Keratinocyte (primary cell): ENCODE measurements around the gene RFPL4A. TPM values are rescaled to one million over a fixed set of nuclear protein-coding genes. Genes with fewer than 3 reads are reported as not detected.
"Not testable (repeated sequence)": the region's sequence is repeated elsewhere in the genome, so short reads cannot be mapped to it uniquely, and the experiment has no call there.

Experiments
- DNase-seq: peaks from one replicate; pipeline ENCODE4 v3.0.0-alpha.2; 2011; ENCODE audit warnings: low read depth, missing footprints, low spot score
- FAIRE-seq: peaks from 2 replicates; lab custom pipeline; 2011; peaks lifted over from hg19 to GRCh38; lab: Jason Lieb, UNC
- H2AFZ ChIP-seq: 2 replicates; pipeline ENCODE4 v1.6.0; 2012; ENCODE audit warnings: low read length, control low read depth, inconsistent platforms; ENCODE audit not compliant: control insufficient read depth
- H3K27ac ChIP-seq: 2 replicates; pipeline ENCODE4 v1.5.1; 2011; ENCODE audit warnings: low read length; ENCODE audit not compliant: control insufficient read depth, insufficient read depth
- H3K27me3 ChIP-seq: 3 replicates; pipeline ENCODE4 v1.6.0; 2011; ENCODE audit warnings: low read length; ENCODE audit not compliant: control insufficient read depth, insufficient read depth; ENCODE audit errors: extremely low read depth
- H3K36me3 ChIP-seq, 2 experiments: 2 replicates in 1 of 2; 3 replicates in 1 of 2; pipeline ENCODE4 v1.5.1; 2011; ENCODE audit warnings: low read length in 2 of 2, mild to moderate bottlenecking in 1 of 2; ENCODE audit not compliant: control insufficient read depth in 2 of 2, insufficient read depth in 2 of 2; ENCODE audit errors: extremely low read depth in 1 of 2
- H3K4me1 ChIP-seq: 3 replicates; pipeline ENCODE4 v1.5.1; 2011; ENCODE audit warnings: low read length; ENCODE audit not compliant: control insufficient read depth, insufficient read depth; ENCODE audit errors: extremely low read depth
- H3K4me2 ChIP-seq: 3 replicates; pipeline ENCODE4 v1.6.0; 2011; ENCODE audit warnings: low read depth, low read length; ENCODE audit not compliant: control insufficient read depth, insufficient read depth; ENCODE audit errors: extremely low read depth
- H3K4me3 ChIP-seq, 3 experiments: fragments of 200-600 bp in 1 of 3; sonication (generic) in 1 of 3; 2 replicates in 2 of 3; 3 replicates in 1 of 3; pipeline ENCODE4 v1.5.1; 2011 to 2016; ENCODE audit warnings: low read length in 3 of 3, mild to moderate bottlenecking in 3 of 3, control low read depth in 2 of 3, inconsistent platforms in 1 of 3, low read depth in 1 of 3, mixed read lengths in 1 of 3, mixed run types in 1 of 3, moderate library complexity in 1 of 3; ENCODE audit not compliant: control insufficient read depth in 2 of 3, insufficient read depth in 2 of 3; ENCODE audit errors: extremely low read depth in 1 of 3
- H3K79me2 ChIP-seq: 2 replicates; pipeline ENCODE4 v1.6.0; 2012; ENCODE audit warnings: low read length; ENCODE audit not compliant: control insufficient read depth, insufficient read depth
- H3K9ac ChIP-seq: 3 replicates; pipeline ENCODE4 v1.6.0; 2011; ENCODE audit warnings: low read length; ENCODE audit not compliant: control insufficient read depth, insufficient read depth; ENCODE audit errors: extremely low read depth
- H3K9me1 ChIP-seq: 3 replicates; pipeline ENCODE4 v1.6.0; 2011; ENCODE audit warnings: low read length; ENCODE audit not compliant: control insufficient read depth, insufficient read depth; ENCODE audit errors: extremely low read depth
- H3K9me3 ChIP-seq: 2 replicates; pipeline ENCODE4 v1.5.1; 2012; ENCODE audit warnings: low read depth, low read length; ENCODE audit not compliant: control insufficient read depth
- H4K20me1 ChIP-seq: 3 replicates; pipeline ENCODE4 v1.6.0; 2011; ENCODE audit warnings: low read length; ENCODE audit not compliant: control insufficient read depth, insufficient read depth; ENCODE audit errors: extremely low read depth
- EZH2 ChIP-seq: IDR thresholded peaks from one replicate; pipeline ENCODE4 v1.6.1; 2012; ENCODE audit warnings: inconsistent platforms, mild to moderate bottlenecking, low read length, moderate library complexity
- dilution Hi-C: fragments of 300-500 bp; cut with MboI; formaldehyde crosslinking; loops from one replicate; pipeline ENCODE4 v1.7.0; 2020; ENCODE audit warnings: low sequenced_read_pairs; ENCODE audit not compliant: extremely low pct_ligation_motif_present
- polyA plus RNA-seq, 5 experiments: library from polyadenylated mRNA; depleted of rRNA in 3 of 5; stranded (reverse) in 3 of 5; stranded (forward) in 1 of 5; unstranded in 1 of 5; fragments of >200 nt; gene quantifications; 1 replicate in 1 of 5; 2 replicates in 3 of 5; 3 replicates in 1 of 5; pipeline versions ENCODE4 v1.2.1 to v1.2.3, GENCODE V29; 2011 to 2012; ENCODE audit warnings: missing spikeins in 2 of 5, low read depth in 1 of 5, low replicate concordance in 1 of 5
- TF ChIP-seq, protein P1 (sequence below), 3 experiments: IDR thresholded peaks in 1 of 3; conservative IDR thresholded peaks in 1 of 3; optimal IDR thresholded peaks in 1 of 3; 2 replicates in 2 of 3; 3 replicates in 1 of 3; pipeline versions ENCODE3 to v1.5.1; 2011; ENCODE audit warnings: low read length in 3 of 3, mild to moderate bottlenecking in 3 of 3, moderate library complexity in 2 of 3, control low read depth in 1 of 3, inconsistent platforms in 1 of 3; ENCODE audit not compliant: insufficient read depth in 2 of 3; ENCODE audit errors: extremely low read depth in 1 of 3

RFPL4A gene
- polyA plus RNA-seq, 1 donor (not counting 4 experiments of a cell fraction or from before 2014, with no cell fraction given) = not detected

DNA sequence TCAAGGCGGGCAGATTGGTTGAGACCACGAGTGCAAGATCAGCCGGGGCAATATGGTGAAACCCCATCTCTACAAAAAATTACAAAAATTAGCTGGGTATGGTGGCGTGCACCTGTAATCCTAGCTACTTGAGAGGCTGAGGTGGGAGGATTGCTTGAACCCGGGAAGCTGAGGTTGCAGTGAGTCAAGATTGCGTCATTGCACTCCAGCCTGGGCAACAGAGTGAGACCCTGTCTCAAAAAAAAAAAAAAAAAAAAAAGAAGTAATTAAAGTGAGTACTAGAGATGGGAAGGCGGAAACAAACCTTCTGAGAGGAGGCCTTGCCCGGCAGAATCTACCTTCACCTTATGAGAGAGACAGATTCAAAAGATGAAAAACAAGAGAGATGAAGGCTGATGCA lies 35.4 kb upstream of the RFPL4A start:
- no peaks in the 10 kb centered on the region for H3K27me3 ChIP-seq
- H3K4me3 ChIP-seq = no peak overlapping the region
- no peak for DNase-seq
- H3K4me2 ChIP-seq = no peak overlapping the region
- dilution Hi-C loops = no loop called here
- no peaks in the 10 kb centered on the region for H3K4me1 ChIP-seq
- no peak overlapping the region for H2AFZ ChIP-seq
- no peak overlapping the region for H3K9ac ChIP-seq
- H3K9me3 ChIP-seq = no peaks in the 10 kb centered on the region
- FAIRE-seq = no peak
- no peaks in the 10 kb centered on the region for H4K20me1 ChIP-seq
- no peak overlapping the region for H3K27ac ChIP-seq
- TF ChIP-seq, protein P1, sequence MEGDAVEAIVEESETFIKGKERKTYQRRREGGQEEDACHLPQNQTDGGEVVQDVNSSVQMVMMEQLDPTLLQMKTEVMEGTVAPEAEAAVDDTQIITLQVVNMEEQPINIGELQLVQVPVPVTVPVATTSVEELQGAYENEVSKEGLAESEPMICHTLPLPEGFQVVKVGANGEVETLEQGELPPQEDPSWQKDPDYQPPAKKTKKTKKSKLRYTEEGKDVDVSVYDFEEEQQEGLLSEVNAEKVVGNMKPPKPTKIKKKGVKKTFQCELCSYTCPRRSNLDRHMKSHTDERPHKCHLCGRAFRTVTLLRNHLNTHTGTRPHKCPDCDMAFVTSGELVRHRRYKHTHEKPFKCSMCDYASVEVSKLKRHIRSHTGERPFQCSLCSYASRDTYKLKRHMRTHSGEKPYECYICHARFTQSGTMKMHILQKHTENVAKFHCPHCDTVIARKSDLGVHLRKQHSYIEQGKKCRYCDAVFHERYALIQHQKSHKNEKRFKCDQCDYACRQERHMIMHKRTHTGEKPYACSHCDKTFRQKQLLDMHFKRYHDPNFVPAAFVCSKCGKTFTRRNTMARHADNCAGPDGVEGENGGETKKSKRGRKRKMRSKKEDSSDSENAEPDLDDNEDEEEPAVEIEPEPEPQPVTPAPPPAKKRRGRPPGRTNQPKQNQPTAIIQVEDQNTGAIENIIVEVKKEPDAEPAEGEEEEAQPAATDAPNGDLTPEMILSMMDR (optimal IDR thresholded peaks at IDR 0.05 in 1 of 3, IDR thresholded peaks at IDR 0.05 in 1 of 3, conservative IDR thresholded peaks at IDR 0.05 in 1 of 3; ENCODE audit: extremely low read depth in 1 of 3, insufficient read depth in 2 of 3, low read length in 3 of 3) = no peak
- TF ChIP-seq EZH2 = no peak
- H3K36me3 ChIP-seq = no peaks in the 10 kb centered on the region
- H3K79me2 ChIP-seq = no peaks in the 10 kb centered on the region
- H3K9me1 ChIP-seq = no peaks in the 10 kb centered on the region

DNA sequence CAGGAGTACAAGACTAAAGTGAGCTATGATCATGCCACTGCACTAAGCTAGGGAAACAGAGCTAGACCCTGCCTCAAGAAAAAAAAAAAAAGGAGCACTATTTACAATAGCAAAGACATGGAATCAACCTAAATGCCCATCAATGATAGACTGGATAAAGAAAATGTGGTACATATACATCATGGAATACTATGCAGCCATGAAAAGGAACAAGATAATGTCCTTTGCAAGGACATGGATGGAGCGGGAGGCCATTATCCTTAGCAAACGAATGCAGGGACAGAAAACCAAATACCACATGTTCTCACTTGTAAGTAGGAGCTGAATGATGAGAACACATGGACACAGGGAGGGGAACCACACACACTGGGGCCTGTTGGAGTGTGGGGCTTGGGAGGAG lies 28.5 kb upstream of the RFPL4A start:
- FAIRE-seq, H3K9me1 ChIP-seq, H2AFZ ChIP-seq, H3K4me1 ChIP-seq, dilution Hi-C loops, H3K4me2 ChIP-seq, H3K27ac ChIP-seq, H4K20me1 ChIP-seq, DNase-seq, H3K79me2 ChIP-seq, H3K36me3 ChIP-seq, H3K27me3 ChIP-seq, H3K4me3 ChIP-seq, H3K9me3 ChIP-seq, H3K9ac ChIP-seq: not testable (repeated sequence)

DNA sequence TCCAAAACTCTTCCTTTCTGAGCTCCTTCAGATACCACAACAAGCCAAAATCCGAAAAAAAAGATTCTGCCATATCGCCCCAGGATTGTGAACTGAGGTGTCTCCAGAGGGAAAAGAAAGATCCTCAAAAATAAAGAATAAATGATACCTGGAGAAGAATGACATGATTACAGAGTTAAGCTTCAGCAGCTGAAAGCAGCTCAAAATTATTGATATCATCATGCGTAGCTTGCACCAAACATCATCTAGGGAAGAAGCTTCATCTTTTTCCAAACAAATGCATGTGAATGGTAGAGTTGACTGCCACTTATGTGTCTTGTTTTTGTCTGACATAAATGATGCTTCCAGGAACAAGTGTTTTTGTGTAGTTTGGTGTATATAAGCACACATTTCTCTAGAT lies 20.6 kb upstream of the RFPL4A start, which contains the start of gene NLRP9:
NLRP9 (minus strand) TSS at position 101 of the 400 bp plus-strand sequence; CDS start at position 73, 28 bp downstream.
- no peaks in the 10 kb centered on the region for H3K9me3 ChIP-seq
- FAIRE-seq (no peak), DNase-seq (no peak)
- H3K4me2 ChIP-seq = no peak within 1 kb of the TSS
- no peaks in the 10 kb centered on the region for H3K36me3 ChIP-seq
- H3K79me2 ChIP-seq = no peaks in the 10 kb centered on the region
- no peaks in the 10 kb centered on the region for H3K9me1 ChIP-seq
- TF ChIP-seq, protein P1 (optimal IDR thresholded peaks at IDR 0.05 in 1 of 3, IDR thresholded peaks at IDR 0.05 in 1 of 3, conservative IDR thresholded peaks at IDR 0.05 in 1 of 3; ENCODE audit: extremely low read depth in 1 of 3, insufficient read depth in 2 of 3, low read length in 3 of 3) = no peak
- TF ChIP-seq EZH2 = no peak
- no peaks in the 10 kb centered on the region for H4K20me1 ChIP-seq
- H2AFZ ChIP-seq = no peak within 1 kb of the TSS
- H3K4me1 ChIP-seq = no peaks in the 10 kb centered on the region
- H3K27ac ChIP-seq = no peak within 1 kb of the TSS
- H3K27me3 ChIP-seq = no peaks in the 10 kb centered on the region
- H3K4me3 ChIP-seq = no peak within 1 kb of the TSS
- no peak within 1 kb of the TSS for H3K9ac ChIP-seq
- dilution Hi-C loops = no loop called here
